ENCODE data around the gene VTI1A. TPM values are rescaled to one million over a fixed set of nuclear protein-coding genes. Genes with fewer than 3 reads are reported as not detected.

VTI1A gene
- total RNA-seq, 1 experiment from 2014 or later: 28.6 TPM

DNA sequence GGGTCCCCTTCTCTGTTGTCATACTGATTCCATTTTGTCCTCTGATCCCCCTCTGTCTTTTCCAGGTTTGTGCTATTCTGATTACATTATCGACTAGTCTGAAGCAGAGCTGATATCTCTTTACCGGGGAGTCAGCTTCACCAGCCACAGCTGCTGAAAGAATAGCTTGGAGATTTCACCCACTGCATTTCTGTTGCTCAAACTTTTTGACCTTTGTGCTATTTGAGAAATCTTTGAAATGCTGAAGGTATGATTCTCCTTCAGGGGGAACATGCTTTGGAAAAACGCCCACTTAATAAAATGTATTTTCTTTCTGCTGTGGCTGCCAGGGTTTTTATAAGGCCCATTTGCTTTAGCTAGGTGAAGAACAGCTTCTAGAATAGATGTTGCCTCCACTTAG lies 305.3 kb downstream of the VTI1A start:
- H3K36me3 Mint-ChIP-seq (ENCODE audit: insufficient read depth, unreplicated experiment): peaks cover 4% of the 10 kb centered on the region
- no peak overlapping the region for H3K4me3 Mint-ChIP-seq (ENCODE audit: low read depth, unreplicated experiment)
- DNase-seq: no peak
- CTCF ChIA-PET: no interaction called here
- H3K4me1 Mint-ChIP-seq (ENCODE audit: low read depth, unreplicated experiment): peaks cover 20% of the 10 kb centered on the region
- TF ChIP-seq, protein P1, sequence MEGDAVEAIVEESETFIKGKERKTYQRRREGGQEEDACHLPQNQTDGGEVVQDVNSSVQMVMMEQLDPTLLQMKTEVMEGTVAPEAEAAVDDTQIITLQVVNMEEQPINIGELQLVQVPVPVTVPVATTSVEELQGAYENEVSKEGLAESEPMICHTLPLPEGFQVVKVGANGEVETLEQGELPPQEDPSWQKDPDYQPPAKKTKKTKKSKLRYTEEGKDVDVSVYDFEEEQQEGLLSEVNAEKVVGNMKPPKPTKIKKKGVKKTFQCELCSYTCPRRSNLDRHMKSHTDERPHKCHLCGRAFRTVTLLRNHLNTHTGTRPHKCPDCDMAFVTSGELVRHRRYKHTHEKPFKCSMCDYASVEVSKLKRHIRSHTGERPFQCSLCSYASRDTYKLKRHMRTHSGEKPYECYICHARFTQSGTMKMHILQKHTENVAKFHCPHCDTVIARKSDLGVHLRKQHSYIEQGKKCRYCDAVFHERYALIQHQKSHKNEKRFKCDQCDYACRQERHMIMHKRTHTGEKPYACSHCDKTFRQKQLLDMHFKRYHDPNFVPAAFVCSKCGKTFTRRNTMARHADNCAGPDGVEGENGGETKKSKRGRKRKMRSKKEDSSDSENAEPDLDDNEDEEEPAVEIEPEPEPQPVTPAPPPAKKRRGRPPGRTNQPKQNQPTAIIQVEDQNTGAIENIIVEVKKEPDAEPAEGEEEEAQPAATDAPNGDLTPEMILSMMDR (IDR thresholded peaks at IDR 0.05; ENCODE audit: unreplicated experiment): no peak
- no peaks in the 10 kb centered on the region for H3K27me3 Mint-ChIP-seq (ENCODE audit: unreplicated experiment)
- no peak overlapping the region for H3K27ac Mint-ChIP-seq (ENCODE audit: unreplicated experiment)
- no TSS peak for BruUV-seq (replicated peaks)
- intact Hi-C loops (cut with micrococcal nuclease; ENCODE audit: unreplicated experiment): no loop called here
- no peaks in the 10 kb centered on the region for H3K9me3 Mint-ChIP-seq (ENCODE audit: low read depth, unreplicated experiment)

DNA sequence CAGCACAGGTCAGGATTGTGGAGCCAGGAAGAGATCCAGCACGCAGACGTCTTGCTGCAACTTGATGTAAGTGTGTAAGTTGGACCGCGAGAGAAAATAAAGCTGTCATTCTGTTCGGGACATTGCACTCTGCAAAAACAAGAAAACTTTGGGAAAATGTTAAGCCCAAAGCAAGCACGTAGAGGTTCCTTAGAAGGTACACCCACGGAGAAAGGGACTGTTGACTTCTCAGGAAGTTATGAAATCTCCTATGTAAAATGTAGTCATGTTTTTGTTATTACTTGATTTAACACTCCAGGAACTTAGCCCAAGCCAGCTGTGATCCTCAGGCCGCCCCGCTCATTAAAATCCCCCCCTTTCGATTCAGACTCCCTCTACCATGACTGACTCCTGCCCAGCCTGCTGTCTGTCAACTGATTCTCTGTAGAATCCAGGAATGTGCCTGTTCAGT lies 307.0 kb downstream of the VTI1A start:
- CTCF ChIA-PET: no interaction called here

DNA sequence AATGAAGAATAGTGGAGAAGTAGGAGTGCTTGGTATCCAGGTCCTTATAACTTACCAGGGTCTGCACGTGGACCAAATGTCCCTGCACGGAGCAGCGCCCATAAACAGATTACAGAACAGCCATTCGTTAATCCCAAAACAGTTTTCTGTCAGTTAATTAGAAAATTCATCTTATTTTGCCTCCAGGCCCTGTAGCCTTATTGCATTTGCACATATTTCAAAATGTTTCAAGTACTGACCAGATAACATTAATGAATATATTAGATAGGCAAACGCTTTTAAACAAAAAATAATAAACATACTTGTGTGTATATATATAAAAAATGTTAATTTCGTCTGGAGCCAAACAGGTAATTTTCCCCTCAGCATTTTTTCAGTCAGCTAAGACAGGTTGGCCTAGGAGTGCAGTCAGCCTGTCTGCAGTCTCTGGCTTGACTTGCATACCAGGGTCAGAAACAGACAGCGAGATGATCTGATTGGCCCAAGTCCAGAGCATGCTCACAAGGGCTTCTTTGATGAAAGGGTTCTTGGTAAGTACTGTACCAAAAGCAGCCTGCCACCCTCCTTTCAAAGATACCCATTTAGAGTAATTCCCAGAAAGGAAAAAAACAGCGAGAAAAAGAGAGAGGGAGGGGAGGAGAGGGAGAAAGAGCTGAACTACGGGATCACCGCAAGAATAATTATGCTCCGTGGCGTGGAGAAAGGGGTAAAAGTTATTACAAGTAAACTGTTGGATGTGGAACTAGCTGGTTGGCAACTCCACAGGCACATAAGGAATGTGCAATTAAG lies 308.6 kb downstream of the VTI1A start:
- intact Hi-C loops (cut with micrococcal nuclease; ENCODE audit: unreplicated experiment): no loop called here
- TF ChIP-seq, protein P1 (IDR thresholded peaks at IDR 0.05; ENCODE audit: unreplicated experiment): no peak
- BruUV-seq (replicated peaks): no TSS peak
- Mint-ChIP-seq H3K4me3 (ENCODE audit: low read depth, unreplicated experiment) (no peak overlapping the region), H3K27ac (ENCODE audit: unreplicated experiment) (no peak overlapping the region), H3K27me3 (ENCODE audit: unreplicated experiment) (no peaks in the 10 kb centered on the region), H3K9me3 (ENCODE audit: low read depth, unreplicated experiment) (no peaks in the 10 kb centered on the region), H3K36me3 (ENCODE audit: insufficient read depth, unreplicated experiment) (peaks cover 4% of the 10 kb centered on the region), H3K4me1 (ENCODE audit: low read depth, unreplicated experiment) (peaks cover 7% of the 10 kb centered on the region)
- no peak for DNase-seq
- CTCF ChIA-PET: no interaction called here

More for the DNA sequence above, 307.0 kb downstream of the VTI1A start:
- Mint-ChIP-seq H3K36me3 (ENCODE audit: insufficient read depth, unreplicated experiment) (peaks cover 4% of the 10 kb centered on the region), H3K27ac (ENCODE audit: unreplicated experiment) (no peak overlapping the region), H3K4me1 (ENCODE audit: low read depth, unreplicated experiment) (peaks cover 19% of the 10 kb centered on the region), H3K9me3 (ENCODE audit: low read depth, unreplicated experiment) (no peaks in the 10 kb centered on the region), H3K27me3 (ENCODE audit: unreplicated experiment) (no peaks in the 10 kb centered on the region), H3K4me3 (ENCODE audit: low read depth, unreplicated experiment) (no peak overlapping the region)
- intact Hi-C loops (cut with micrococcal nuclease; ENCODE audit: unreplicated experiment): no loop called here
- TF ChIP-seq, protein P1 (IDR thresholded peaks at IDR 0.05; ENCODE audit: unreplicated experiment): no peak
- no peak for DNase-seq
- no TSS peak for BruUV-seq (replicated peaks)

DNA sequence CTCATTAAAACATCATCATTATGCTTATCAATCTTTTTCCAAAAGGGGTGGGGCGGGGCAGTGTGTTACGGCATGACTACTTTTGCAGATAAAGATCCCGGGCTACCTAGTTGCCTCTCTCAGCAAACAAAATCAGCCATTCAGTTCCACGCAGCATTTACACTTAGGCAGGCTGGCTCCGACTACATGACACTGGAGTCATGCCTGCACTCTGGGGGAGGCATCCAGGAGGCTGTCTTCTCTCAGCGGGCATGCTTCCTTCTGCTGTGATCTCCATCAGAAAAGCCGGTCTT lies 309.2 kb downstream of the VTI1A start:
- Mint-ChIP-seq H3K4me3 (ENCODE audit: low read depth, unreplicated experiment) (no peak overlapping the region), H3K36me3 (ENCODE audit: insufficient read depth, unreplicated experiment) (peaks cover 4% of the 10 kb centered on the region), H3K27me3 (ENCODE audit: unreplicated experiment) (no peaks in the 10 kb centered on the region), H3K9me3 (ENCODE audit: low read depth, unreplicated experiment) (no peaks in the 10 kb centered on the region), H3K4me1 (ENCODE audit: low read depth, unreplicated experiment) (peaks cover 2% of the 10 kb centered on the region), H3K27ac (ENCODE audit: unreplicated experiment) (no peak overlapping the region)
- TF ChIP-seq, protein P1 (IDR thresholded peaks at IDR 0.05; ENCODE audit: unreplicated experiment): no peak
- no peak for DNase-seq
- CTCF ChIA-PET: no interaction called here
- no TSS peak for BruUV-seq (replicated peaks)
- intact Hi-C loops (cut with micrococcal nuclease; ENCODE audit: unreplicated experiment): no loop called here

Measured in Calu3 (cell line).